ENCODE data around the gene DAG1. TPM values are rescaled to one million over a fixed set of nuclear protein-coding genes. Genes with fewer than 3 reads are reported as not detected.

The DAG1 gene
- total RNA-seq, 1 experiment from 2014 or later = 93.0 TPM

- H3K9me3 Mint-ChIP-seq = no peaks in the 10 kb centered on the region
- no peak overlapping the region for H3T11ph ChIP-seq (ENCODE audit: low read length)
- no peaks in the 10 kb centered on the region for H3K27me3 Mint-ChIP-seq (ENCODE audit: low read depth)
- H2BK15ac ChIP-seq (ENCODE audit: low read depth, low read length) = no peak overlapping the region
- H4K91ac ChIP-seq (ENCODE audit: insufficient read length, low read depth, low read length) = no peak overlapping the region
- DNase-seq = no peak
- no peak overlapping the region for H3K4me2 ChIP-seq (ENCODE audit: insufficient read depth, insufficient read length, low read length)
- no peak overlapping the region for H2AK5ac ChIP-seq (ENCODE audit: insufficient read length, low read length)
- H4K20me1 ChIP-seq (ENCODE audit: control insufficient read depth, insufficient read depth, insufficient read length) = no peaks in the 10 kb centered on the region
- no CpG with 5 or more reads among the region's 4 CpGs for WGBS (ENCODE audit: extremely low coverage, insufficient read length, low lambda C conversion rate)
- H3K56ac ChIP-seq (ENCODE audit: insufficient read length, low read depth, low read length) = no peak overlapping the region
- H3K4me3 Mint-ChIP-seq = no peak overlapping the region
- no peak overlapping the region for H2AFZ ChIP-seq (ENCODE audit: low read length)
- H4K5ac ChIP-seq (ENCODE audit: insufficient read length, low read depth, low read length) = no peak overlapping the region
- 0 out of 4 replicates have a peak, but pooled peaks cover 0 to 1% of the 10 kb centered on the region in 2 experiments for H3K4me1 Mint-ChIP-seq
- H4K8ac ChIP-seq (replicated peaks; ENCODE audit: insufficient read length, low read depth, low read length) = no peak overlapping the region
- no peaks in the 10 kb centered on the region for H3K23me2 ChIP-seq (ENCODE audit: insufficient read length, low read depth, low read length, poor library complexity, severe bottlenecking)
- no peak overlapping the region for H2BK5ac ChIP-seq (ENCODE audit: insufficient read length, low read length)
- no peak overlapping the region for H2BK20ac ChIP-seq (ENCODE audit: low read depth, low read length, poor library complexity, severe bottlenecking)
- no peaks in the 10 kb centered on the region for H3K4me1 ChIP-seq (ENCODE audit: insufficient read depth, low read length)
- no peak for TF ChIP-seq CTCF (conservative IDR thresholded peaks at IDR 0.05)
- no peak overlapping the region for H3K4ac ChIP-seq (ENCODE audit: low read depth, low read length)
- H3K23ac ChIP-seq (ENCODE audit: insufficient read length, low read depth, low read length) = no peak overlapping the region
- no peak overlapping the region for H3K27ac ChIP-seq (ENCODE audit: insufficient read length, low read depth, low read length)
- H3K9me3 ChIP-seq (ENCODE audit: control insufficient read depth, low read depth, low read length) = no peaks in the 10 kb centered on the region
- no peaks in the 10 kb centered on the region for H3K79me2 ChIP-seq (ENCODE audit: insufficient read depth, low read length)
- H3K9ac ChIP-seq (ENCODE audit: extremely low read depth, insufficient read length, low read length) = no peak overlapping the region
- H2BK120ac ChIP-seq (ENCODE audit: low read depth, low read length, poor library complexity, severe bottlenecking) = no peak overlapping the region
- H3K79me1 ChIP-seq (ENCODE audit: insufficient read depth, low read depth, low read length, poor library complexity, severe bottlenecking) = peaks cover 5% of the 10 kb centered on the region
- H3K27ac Mint-ChIP-seq = peak overlapping the region in 2 of 3 experiments; percentile 52 to 53; a peak in 2 of 7 replicates
- H3K27me3 ChIP-seq (ENCODE audit: insufficient read depth, low read length) = no peaks in the 10 kb centered on the region
- H3K18ac ChIP-seq (ENCODE audit: insufficient read length, low read depth, low read length) = no peak overlapping the region
- no peak overlapping the region for H2BK12ac ChIP-seq (ENCODE audit: insufficient read length, low read depth, low read length)
- peaks cover 19 to 67% (median 53%) of the 10 kb centered on the region in 3 experiments; a peak in 6 of 7 replicates for H3K36me3 Mint-ChIP-seq (ENCODE audit: insufficient read depth in 1 of 3, low read depth in 3 of 3)
- H3K14ac ChIP-seq (ENCODE audit: insufficient read depth, low read length) = no peak overlapping the region
Measured at GRCh38 chr3:49513494-49514124, 43.5 kb downstream of the DAG1 start.

Data from H9 (cell line).